ENCODE results near the gene KRTAP5-9.
"Not testable (repeated sequence)": the region's sequence is repeated elsewhere in the genome, so short reads cannot be mapped to it uniquely, and the experiment has no call there.

The KRTAP5-9 gene

DNA sequence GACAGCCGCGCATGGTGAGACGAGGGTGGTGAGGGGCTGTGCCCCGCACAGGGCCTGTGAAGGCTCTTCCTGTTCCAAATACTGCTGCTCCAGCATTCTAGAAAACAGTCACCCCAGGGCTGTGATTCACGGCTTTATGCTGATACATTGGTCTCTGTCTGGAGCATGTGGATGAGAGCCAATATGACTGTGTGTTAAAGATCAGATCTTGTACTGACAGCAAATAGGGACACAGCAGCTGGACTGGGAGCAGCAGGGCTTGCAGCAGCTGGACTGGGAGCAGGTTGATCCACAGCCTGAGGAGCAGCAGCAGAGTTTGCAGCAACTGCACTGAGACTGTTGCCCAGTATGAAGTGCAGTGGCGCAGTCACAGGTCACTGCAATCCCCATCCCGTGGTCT, 31.3 kb downstream of the KRTAP5-9 start:
- not testable (repeated sequence) for H3K27ac ChIP-seq (ENCODE audit: low read length); H3K27me3 ChIP-seq (ENCODE audit: low read depth, low read length); H3K9me3 ChIP-seq (ENCODE audit: control insufficient read depth in 1 of 2, low read length in 2 of 2); H3K36me3 ChIP-seq (ENCODE audit: control insufficient read depth in 1 of 2, insufficient read depth in 2 of 2, low read length in 2 of 2); H3K4me3 ChIP-seq (ENCODE audit: low read depth in 1 of 2, low read length in 2 of 2)
- H3K4me1 ChIP-seq (ENCODE audit: control insufficient read depth in 1 of 2, insufficient read depth in 2 of 2, low read length in 2 of 2) = peaks cover 0 to 10% of the 10 kb centered on the region in 2 donors

GRCh38 chr11:71580057-71581003, 32.1 kb downstream of the KRTAP5-9 start:
- H3K27me3 ChIP-seq (ENCODE audit: low read depth, low read length) = no peaks in the 10 kb centered on the region
- peaks cover 0 to 10% of the 10 kb centered on the region in 2 donors for H3K4me1 ChIP-seq (ENCODE audit: control insufficient read depth in 1 of 2, insufficient read depth in 2 of 2, low read length in 2 of 2)
- no peak overlapping the region for H3K4me3 ChIP-seq (ENCODE audit: low read depth in 1 of 2, low read length in 2 of 2)
- H3K9me3 ChIP-seq (ENCODE audit: control insufficient read depth in 1 of 2, low read length in 2 of 2) = no peaks in the 10 kb centered on the region
- H3K36me3 ChIP-seq (ENCODE audit: control insufficient read depth in 1 of 2, insufficient read depth in 2 of 2, low read length in 2 of 2) = no peaks in the 10 kb centered on the region
- H3K27ac ChIP-seq (ENCODE audit: low read length) = no peak overlapping the region

GRCh38 chr11:71581826-71582225, 33.6 kb downstream of the KRTAP5-9 start:
- H3K36me3 ChIP-seq (ENCODE audit: control insufficient read depth in 1 of 2, insufficient read depth in 2 of 2, low read length in 2 of 2) = no peaks in the 10 kb centered on the region
- peaks cover 0 to 10% of the 10 kb centered on the region in 2 donors for H3K4me1 ChIP-seq (ENCODE audit: control insufficient read depth in 1 of 2, insufficient read depth in 2 of 2, low read length in 2 of 2)
- no peak overlapping the region for H3K27ac ChIP-seq (ENCODE audit: low read length)
- H3K9me3 ChIP-seq (ENCODE audit: control insufficient read depth in 1 of 2, low read length in 2 of 2) = no peaks in the 10 kb centered on the region
- H3K4me3 ChIP-seq (ENCODE audit: low read depth in 1 of 2, low read length in 2 of 2) = no peak overlapping the region
- no peaks in the 10 kb centered on the region for H3K27me3 ChIP-seq (ENCODE audit: low read depth, low read length)

DNA sequence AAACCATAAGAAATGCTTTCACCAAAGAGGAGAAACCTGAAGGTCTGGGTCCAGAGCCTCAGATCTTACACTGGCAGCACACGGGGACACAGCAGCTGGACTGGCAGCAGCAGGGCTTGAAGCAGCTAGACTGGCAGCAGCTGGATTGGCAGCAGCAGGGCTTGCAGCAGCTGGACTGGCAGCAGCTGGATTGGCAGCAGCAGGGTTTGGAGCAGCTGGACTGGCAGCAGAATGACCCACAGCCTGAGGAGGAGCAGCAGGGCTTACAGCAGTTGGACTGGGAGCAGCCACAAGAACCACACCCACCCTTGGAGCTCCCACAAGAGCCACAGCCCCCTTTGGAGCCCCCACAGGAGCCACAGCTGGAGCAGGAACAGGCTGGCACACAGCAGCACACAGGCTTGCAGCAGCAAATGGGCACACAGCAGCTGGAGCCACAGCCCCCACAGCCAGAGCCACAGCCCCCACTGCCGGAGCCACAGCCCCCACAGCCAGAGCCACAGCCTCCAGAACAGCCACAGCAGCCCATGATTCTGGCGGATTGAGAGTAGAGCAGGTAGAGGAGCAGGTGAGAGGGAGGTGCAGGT, 34.2 kb downstream of the KRTAP5-9 start, which contains the start of gene KRTAP5-11:
Gene KRTAP5-11, minus strand, starts transcription at position 567 of the 587 bp plus-strand sequence. Its CDS starts 38 bp downstream, at position 529.
- H3K27ac ChIP-seq (ENCODE audit: low read length) = no peak within 1 kb of the TSS
- H3K9me3 ChIP-seq (ENCODE audit: control insufficient read depth in 1 of 2, low read length in 2 of 2) = no peaks in the 10 kb centered on the region
- H3K36me3 ChIP-seq (ENCODE audit: control insufficient read depth in 1 of 2, insufficient read depth in 2 of 2, low read length in 2 of 2) = no peaks in the 10 kb centered on the region
- no peak within 1 kb of the TSS for H3K4me3 ChIP-seq (ENCODE audit: low read depth in 1 of 2, low read length in 2 of 2)
- H3K27me3 ChIP-seq (ENCODE audit: low read depth, low read length) = no peaks in the 10 kb centered on the region
- peaks cover 0 to 10% of the 10 kb centered on the region in 2 donors for H3K4me1 ChIP-seq (ENCODE audit: control insufficient read depth in 1 of 2, insufficient read depth in 2 of 2, low read length in 2 of 2)

- H3K4me3 ChIP-seq (ENCODE audit: low read depth in 1 of 2, low read length in 2 of 2); H3K36me3 ChIP-seq (ENCODE audit: control insufficient read depth in 1 of 2, insufficient read depth in 2 of 2, low read length in 2 of 2); H3K9me3 ChIP-seq (ENCODE audit: control insufficient read depth in 1 of 2, low read length in 2 of 2); H3K27ac ChIP-seq (ENCODE audit: low read length); H3K27me3 ChIP-seq (ENCODE audit: low read depth, low read length): not testable (repeated sequence)
- peaks cover 0 to 10% of the 10 kb centered on the region in 2 donors for H3K4me1 ChIP-seq (ENCODE audit: control insufficient read depth in 1 of 2, insufficient read depth in 2 of 2, low read length in 2 of 2)
These were observed 34.7 kb downstream of the KRTAP5-9 start for GRCh38 chr11:71582969-71583368.

DNA sequence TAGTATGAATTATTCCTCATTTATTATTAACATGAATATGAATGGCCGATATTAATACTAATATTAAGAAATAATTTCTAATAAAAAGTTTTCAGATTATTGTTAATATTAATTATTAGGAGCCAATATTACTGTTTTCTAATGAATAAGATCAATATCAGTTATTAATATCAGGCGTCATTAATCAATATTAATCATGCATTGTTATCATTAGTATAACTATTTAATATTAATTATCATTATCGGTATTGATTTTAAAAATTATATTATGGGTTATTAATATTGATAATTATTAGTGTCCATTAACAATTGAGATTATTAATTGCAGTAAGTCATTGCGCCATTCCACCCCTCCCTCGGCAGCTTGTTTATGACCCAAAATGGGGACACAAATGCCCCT, 37.5 kb downstream of the KRTAP5-9 start:
- not testable (repeated sequence) for H3K4me3 ChIP-seq (ENCODE audit: low read depth in 1 of 2, low read length in 2 of 2); H3K27ac ChIP-seq (ENCODE audit: low read length); H3K9me3 ChIP-seq (ENCODE audit: control insufficient read depth in 1 of 2, low read length in 2 of 2); H3K27me3 ChIP-seq (ENCODE audit: low read depth, low read length); H3K4me1 ChIP-seq (ENCODE audit: control insufficient read depth in 1 of 2, insufficient read depth in 2 of 2, low read length in 2 of 2); H3K36me3 ChIP-seq (ENCODE audit: control insufficient read depth in 1 of 2, insufficient read depth in 2 of 2, low read length in 2 of 2)

DNA sequence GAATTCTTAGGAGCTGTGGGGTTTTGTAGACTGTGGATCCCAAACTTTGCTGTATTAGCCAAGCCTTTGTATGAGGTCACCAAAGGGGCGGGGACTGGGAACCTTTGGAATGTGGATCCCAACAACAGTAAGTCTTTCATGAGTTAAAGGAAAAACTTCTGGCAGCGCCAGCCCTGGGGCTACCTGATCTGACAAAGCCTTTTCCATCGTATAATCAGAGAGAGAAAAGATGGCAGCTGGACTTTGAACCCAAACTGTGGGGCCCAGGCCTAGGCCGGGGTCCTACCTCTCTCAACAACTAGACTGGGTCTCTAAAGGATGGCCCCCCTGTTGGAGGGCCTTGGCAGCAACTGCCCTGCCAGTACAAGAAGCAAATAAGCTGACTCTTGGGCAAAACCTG, 40.1 kb downstream of the KRTAP5-9 start:
- H3K36me3 ChIP-seq (ENCODE audit: control insufficient read depth in 1 of 2, insufficient read depth in 2 of 2, low read length in 2 of 2); H3K4me1 ChIP-seq (ENCODE audit: control insufficient read depth in 1 of 2, insufficient read depth in 2 of 2, low read length in 2 of 2); H3K4me3 ChIP-seq (ENCODE audit: low read depth in 1 of 2, low read length in 2 of 2); H3K27ac ChIP-seq (ENCODE audit: low read length); H3K9me3 ChIP-seq (ENCODE audit: control insufficient read depth in 1 of 2, low read length in 2 of 2); H3K27me3 ChIP-seq (ENCODE audit: low read depth, low read length): not testable (repeated sequence)

GRCh38 chr11:71588822-71589545, 40.8 kb downstream of the KRTAP5-9 start:
- not testable (repeated sequence) for H3K27ac ChIP-seq (ENCODE audit: low read length); H3K36me3 ChIP-seq (ENCODE audit: control insufficient read depth in 1 of 2, insufficient read depth in 2 of 2, low read length in 2 of 2)

DNA sequence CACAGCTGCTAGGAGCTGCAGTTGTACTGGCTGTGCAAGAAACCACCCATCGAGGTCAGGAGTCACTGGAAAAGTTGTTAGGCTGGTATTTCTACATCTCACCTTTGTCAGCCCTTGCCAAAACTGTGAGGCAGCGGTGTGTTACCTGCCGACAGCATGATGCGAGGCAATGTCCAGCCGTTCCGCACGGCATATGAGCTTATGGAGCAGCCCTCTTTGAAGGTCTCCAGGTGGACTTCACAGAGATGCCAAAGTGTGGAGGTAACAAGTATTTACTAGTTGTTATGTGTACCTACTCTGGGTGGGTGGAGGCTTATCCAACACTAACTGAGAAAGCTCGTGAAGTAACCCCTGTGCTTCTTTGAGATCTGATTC, 41.3 kb downstream of the KRTAP5-9 start:
- H3K9me3 ChIP-seq (ENCODE audit: control insufficient read depth in 1 of 2, low read length in 2 of 2); H3K4me1 ChIP-seq (ENCODE audit: control insufficient read depth in 1 of 2, insufficient read depth in 2 of 2, low read length in 2 of 2); H3K27ac ChIP-seq (ENCODE audit: low read length); H3K27me3 ChIP-seq (ENCODE audit: low read depth, low read length); H3K36me3 ChIP-seq (ENCODE audit: control insufficient read depth in 1 of 2, insufficient read depth in 2 of 2, low read length in 2 of 2); H3K4me3 ChIP-seq (ENCODE audit: low read depth in 1 of 2, low read length in 2 of 2): not testable (repeated sequence)

More at GRCh38 chr11:71588822-71589545, 40.8 kb downstream of the KRTAP5-9 start:
- not testable (repeated sequence) for H3K4me3 ChIP-seq (ENCODE audit: low read depth in 1 of 2, low read length in 2 of 2); H3K9me3 ChIP-seq (ENCODE audit: control insufficient read depth in 1 of 2, low read length in 2 of 2); H3K27me3 ChIP-seq (ENCODE audit: low read depth, low read length); H3K4me1 ChIP-seq (ENCODE audit: control insufficient read depth in 1 of 2, insufficient read depth in 2 of 2, low read length in 2 of 2)

Measured in muscle layer of duodenum (tissue), 2 donors.